GM19324 (cell line): ENCODE data around the gene TAS1R1.

Experiments
- ATAC-seq: cut with Tn5 transposase; IDR thresholded peaks from one replicate; pipeline ENCODE4 v1.9.1; 2021; ENCODE audit warnings: mild to moderate bottlenecking, moderate library complexity; ENCODE audit not compliant: unreplicated experiment, low FRiP score

TAS1R1 gene

GRCh38 chr1:6554907-6555778, at the start of gene TAS1R1:
TSS of gene TAS1R1 (plus strand) at chr1:6555307. CDS start at chr1:6555374, 67 bp downstream.
- no peak for ATAC-seq

DNA sequence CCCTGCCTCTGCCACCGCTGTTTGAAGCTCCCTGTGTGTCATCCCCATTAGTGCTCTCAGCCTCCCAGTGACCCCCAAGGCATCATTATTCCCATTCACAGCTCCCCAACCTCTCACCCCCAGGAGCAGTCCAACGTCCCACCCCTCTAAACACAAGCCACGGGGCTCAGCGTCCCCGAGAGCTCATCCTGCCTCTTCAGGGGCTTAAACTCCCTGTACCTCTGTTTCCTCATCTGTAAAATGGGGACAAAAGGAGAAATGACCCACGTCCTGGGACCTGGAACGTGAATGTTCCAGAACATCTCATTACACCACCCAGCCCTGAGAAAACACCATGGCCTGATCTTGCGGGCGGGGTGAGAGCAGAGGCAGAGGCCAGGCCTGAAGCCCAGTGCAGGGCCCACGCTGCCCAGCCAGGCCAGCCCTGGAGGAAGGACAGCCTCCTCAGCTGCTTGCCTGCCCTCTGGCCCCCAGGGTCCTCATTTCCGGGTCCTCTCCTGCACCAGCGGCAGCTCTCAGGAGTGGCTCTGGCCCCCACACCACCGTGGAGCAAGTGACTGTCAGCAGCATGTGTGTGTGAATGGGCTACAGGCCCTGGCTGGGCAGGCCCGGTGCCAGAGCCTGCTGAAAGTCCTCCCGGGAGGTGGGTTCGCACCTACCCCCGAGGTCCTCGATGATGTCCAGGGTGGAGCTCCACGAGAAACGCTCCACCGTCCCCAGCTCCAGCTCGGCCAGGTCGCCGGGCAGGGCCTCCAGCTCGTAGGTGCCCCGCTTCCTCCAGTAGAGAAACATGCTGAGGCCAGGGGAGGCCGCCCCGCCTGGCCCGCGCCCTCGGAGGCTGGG, 49.5 kb upstream of the TAS1R1 start:
- no peak for ATAC-seq

DNA sequence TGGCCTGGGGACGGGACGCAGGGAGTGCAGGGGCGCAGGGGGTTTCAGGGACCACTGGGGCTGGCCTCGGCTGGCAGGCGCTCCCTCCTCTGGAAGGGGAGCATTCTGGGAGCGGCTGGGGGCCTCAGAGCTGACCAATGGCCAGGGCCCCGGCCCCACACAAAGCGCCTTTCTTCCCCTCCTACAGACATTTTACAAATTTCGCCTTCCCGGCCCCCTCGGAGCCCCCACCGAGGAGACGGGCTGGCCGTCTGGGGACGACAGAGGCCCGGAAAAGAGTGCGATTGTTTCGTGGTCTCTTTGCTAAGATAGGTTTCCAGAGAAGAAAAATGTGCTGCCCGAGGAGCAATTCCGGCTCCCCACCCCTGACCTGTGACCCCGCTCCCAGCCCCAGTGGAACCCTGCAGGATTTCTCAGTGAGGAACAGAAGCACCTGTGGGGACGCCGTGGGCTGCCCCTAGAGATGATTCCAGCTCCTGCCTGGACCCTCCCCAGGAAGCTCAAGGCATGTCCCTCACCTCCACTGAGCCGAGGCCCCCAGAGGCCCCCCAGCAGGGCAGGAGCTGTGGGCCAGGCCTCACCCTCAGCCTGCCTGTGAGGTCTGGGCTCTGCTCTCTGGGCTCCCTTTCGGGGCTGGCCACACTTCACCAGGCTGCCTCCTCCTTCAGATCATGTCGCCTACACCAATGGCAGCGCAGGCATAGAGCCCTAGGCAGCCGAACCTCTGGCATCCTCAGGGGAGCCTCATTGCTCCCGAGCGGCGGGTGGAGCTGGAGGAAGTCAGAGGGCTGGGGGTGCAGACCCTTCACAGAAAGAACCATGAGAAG, 48.7 kb upstream of the TAS1R1 start:
- no peak for ATAC-seq

DNA sequence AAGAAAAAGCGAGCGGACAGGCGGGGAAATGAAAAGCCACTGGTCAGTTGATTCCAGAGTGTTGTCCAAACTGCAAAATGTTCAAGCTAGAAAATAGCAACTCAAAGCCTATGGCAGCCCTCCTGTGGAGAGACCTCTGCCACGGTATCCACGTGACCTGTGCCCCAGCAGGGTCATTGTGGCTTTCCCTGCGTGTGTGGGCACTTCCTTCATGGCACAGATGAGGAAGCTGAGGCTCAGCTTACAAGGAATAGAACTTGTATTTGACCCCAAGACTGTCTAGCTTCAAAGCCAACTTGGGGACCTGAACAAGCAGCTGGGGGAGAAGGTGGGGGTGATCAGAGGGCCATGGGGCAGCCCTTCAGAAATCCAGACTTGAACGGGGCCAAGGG, 48.1 kb upstream of the TAS1R1 start:
- no peak for ATAC-seq

DNA sequence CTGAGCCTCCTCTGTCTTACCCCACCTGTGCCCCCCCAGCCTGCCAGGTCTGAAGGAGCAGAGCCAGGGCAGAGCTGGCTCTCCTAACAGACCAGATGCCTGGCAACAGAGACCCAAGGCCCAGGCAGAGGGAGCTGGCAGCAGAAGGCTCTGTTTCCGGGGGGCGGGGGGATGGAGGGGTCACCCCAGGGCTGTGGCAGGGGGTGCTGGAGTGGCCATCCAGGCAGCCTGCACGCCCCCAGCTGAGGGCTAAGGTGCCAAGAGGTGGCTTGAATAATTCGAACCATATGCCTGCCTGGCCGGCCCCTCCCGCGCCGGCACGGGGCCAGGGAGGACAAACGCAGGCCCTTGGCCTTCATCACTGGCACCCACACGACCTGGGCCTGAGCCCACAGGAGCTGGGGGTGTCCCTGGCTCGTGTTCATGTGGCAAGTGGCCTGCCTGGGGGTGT, 47.6 kb upstream of the TAS1R1 start:
- ATAC-seq = no peak

- no peak for ATAC-seq
Measured at GRCh38 chr1:6508154-6508815, 46.8 kb upstream of the TAS1R1 start.

DNA sequence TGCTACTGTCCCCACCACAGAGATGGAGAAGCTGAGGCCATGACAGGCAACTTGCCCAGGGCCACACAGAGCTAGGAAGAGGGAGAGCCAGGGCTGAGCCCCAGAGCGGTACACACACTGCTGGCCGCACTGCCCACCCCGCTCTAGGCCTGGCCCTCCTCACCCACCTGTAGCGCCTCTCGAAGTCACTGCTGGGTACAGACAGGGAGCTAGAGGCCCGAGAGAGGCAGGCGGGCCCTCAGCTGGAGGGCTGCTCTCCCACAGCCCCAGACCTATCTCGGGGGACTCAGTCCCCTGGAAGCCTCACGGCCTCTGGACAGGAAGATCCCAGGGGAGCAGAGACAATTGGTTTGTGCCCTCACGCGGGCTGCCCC, 46.3 kb upstream of the TAS1R1 start:
- no peak for ATAC-seq

GRCh38 chr1:6509220-6509918, 45.7 kb upstream of the TAS1R1 start:
- ATAC-seq = no peak

DNA sequence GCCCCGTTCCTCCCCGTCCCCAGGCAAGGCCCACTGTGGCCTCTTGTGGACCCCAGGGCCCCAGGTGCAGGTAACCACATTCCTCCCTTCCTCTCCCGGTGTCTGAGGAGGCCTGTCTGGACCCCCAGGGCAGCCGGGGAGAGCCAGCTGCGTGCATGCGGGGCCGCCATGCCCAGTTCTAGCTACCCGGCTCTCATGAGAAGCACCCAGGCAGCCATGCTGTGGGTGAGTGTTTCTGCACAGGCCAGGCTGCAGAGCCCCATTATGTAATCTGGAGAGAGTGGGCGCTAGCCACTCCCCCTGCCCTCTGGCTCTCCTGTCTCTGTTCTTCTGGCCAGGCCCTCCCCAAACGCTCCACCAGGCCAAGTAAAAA, 45.2 kb upstream of the TAS1R1 start:
- ATAC-seq = no peak

GRCh38 chr1:6510493-6510892, 44.6 kb upstream of the TAS1R1 start:
- no peak for ATAC-seq

DNA sequence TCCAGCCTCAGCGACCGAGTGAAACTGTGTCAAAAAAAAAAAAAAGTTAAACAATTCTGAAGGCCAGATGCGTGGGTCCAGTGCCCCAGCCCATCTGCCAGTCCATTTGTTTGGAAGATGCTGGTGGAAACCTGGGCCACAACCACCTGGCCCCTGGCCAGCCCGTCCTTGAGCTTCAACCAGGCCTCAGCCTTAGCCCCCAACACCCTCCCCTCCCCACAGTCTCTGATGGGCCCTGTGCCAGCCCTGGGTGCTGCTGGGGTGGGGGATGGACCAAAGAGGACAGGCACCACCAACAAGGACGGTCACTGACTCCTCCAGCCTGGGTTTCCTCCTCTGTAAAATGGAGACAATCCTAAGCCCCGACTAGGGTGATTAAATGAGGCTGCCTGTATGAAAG, 44.1 kb upstream of the TAS1R1 start:
- no peak for ATAC-seq

DNA sequence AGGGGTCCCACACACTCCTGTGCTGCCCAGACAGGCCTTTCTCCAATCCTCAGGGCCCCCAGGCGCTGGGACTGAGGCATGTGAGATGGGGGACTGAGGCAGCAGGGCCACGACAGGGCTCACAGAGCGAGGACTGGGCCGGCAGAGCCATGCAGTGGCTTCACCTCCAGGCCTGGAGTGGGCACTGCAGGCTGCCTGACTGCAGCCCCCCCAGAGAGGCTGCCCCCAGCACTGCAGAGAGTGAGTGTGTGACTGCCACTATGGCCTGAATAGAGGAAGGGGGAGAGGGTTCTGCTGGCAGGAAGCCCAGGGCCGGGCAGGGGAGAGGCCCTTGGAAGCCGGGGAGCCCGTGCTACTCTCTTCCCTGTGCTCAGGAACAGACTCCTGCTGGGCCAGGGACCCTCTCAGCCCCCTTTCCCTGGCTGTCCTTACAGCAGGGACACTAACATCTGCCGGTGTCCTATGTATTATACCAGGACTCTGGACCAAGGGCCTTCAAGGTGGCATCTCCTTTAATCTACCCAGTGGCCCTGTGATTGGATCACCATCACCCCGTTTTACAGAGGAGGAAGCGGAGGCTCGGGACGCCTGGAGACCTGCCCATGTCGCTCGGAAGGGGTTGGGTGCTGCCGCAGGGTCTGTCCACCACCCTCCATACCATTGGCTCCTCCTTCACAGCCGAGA, 43.4 kb upstream of the TAS1R1 start:
- no peak for ATAC-seq

- ATAC-seq = no peak
Measured at GRCh38 chr1:6512245-6512907, 42.7 kb upstream of the TAS1R1 start.

GRCh38 chr1:6512908-6513280, 42.2 kb upstream of the TAS1R1 start:
- ATAC-seq = no peak

DNA sequence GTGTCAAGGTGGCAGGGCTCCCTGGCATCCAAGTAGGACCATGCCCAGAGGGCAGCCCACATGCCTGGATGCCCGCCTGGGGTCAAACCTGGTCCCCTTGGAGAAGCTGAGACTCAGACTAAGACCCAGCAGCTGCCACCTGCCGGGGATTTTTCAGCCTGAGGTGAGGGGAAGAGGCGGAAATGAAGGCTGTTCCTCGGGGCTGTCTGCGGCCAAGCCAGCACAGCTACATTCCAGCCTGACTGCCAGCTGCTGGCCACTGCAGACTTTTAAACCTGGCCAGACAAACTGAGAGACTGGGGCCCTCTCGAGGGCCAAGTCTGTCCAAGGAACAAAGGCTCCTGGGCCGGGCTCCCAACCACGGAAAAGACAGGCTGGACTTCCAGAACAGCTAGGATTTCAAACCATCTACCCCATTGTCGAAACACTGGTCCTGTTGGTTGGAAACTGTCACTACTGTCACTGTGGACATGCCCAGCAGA, 41.7 kb upstream of the TAS1R1 start:
- no peak for ATAC-seq

DNA sequence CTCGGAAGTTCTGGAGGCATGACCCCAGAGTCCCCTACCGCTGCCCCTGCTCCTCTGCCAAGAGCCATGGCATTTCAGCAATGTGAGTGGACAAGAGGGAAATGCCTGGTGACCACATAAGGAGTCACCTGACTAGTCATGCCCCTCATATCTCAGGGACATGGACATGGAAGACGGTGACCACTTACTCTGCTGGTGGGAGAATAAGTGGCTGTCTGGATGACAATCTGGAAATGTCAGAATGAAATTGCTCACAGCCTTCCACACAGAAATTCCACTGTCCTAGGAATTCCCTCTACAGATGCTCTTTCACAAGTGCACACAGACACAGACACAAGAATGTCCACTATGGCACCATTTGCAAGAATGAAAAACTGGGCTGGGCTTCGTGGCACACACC, 39.3 kb upstream of the TAS1R1 start:
- ATAC-seq = no peak

- ATAC-seq = no peak
Measured at GRCh38 chr1:6517435-6517851, 37.7 kb upstream of the TAS1R1 start.

DNA sequence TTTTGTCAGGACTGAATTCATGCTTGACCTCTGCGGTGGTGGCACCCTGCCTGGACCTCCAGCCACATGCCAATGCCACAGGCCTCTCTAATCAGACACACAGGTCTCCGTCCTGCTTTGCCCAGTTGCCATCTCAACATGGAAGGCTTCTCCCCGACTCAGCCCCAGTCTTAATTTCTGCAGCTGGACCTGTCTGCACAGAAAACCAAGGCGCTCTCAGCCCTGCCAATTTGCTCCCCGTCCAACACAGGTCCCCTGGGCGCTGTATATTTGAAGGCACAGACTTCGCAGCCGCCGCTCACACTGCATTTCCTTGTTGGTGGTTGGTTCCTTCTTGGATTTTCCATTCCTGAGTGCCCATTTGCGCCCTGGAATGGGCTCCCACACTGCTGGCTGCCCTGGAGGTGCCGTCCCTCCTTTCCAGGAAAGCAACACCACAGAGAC, 35.6 kb upstream of the TAS1R1 start:
- no peak for ATAC-seq
